GM12892 (cell line): ENCODE data around the gene LRP2.
"Not testable (repeated sequence)": the region's sequence is repeated elsewhere in the genome, so short reads cannot be mapped to it uniquely, and the experiment has no call there.

Experiments used
- DNase-seq: peaks from one replicate; pipeline ENCODE4 v3.0.0; 2011; ENCODE audit not compliant: insufficient read length
- FAIRE-seq: peaks from 2 replicates; lab custom pipeline; 2011; peaks lifted over from hg19 to GRCh38; lab: Jason Lieb, UNC
- POLR2A ChIP-seq: IDR thresholded peaks from 2 replicates; pipeline ENCODE4 v1.6.1; 2011; ENCODE audit warnings: low read depth, low read length, control low read depth
- POLR2AphosphoS5 ChIP-seq: IDR thresholded peaks from 2 replicates; pipeline ENCODE4 v1.6.1; 2011; ENCODE audit warnings: low read depth, low read length, control low read depth
- TAF1 ChIP-seq: IDR thresholded peaks from 2 replicates; pipeline ENCODE4 v1.6.1; 2011; ENCODE audit warnings: low read depth, mild to moderate bottlenecking, control low read depth, low read length, borderline replicate concordance

Gene LRP2

DNA sequence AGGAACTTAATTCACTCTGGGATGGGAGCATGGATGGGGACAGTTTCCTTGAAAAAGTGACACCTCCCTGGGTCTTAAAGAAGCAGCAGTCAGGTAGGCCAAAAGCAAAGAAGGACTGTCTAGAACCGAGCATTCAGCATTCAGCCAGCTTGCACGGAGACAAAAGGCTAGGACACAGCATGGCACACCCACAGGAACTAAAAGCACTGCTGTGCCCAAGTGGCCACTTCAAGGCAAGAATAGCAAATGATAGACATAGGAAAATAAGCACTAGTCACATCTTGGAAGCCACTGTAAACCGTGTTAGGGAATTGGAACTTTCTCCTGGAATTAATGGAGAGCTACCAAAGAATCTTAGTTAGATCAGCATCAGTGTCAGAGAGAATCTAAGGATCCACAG is 47.0 kb downstream of the LRP2 start:
- FAIRE-seq (no peak), DNase-seq (no peak)
- TF ChIP-seq POLR2AphosphoS5, result no peak
- no peak for TF ChIP-seq TAF1
- no peak for TF ChIP-seq POLR2A

GRCh38 chr2:169308349-169308748 is 54.0 kb downstream of the LRP2 start:
- not testable (repeated sequence) for FAIRE-seq, DNase-seq

DNA sequence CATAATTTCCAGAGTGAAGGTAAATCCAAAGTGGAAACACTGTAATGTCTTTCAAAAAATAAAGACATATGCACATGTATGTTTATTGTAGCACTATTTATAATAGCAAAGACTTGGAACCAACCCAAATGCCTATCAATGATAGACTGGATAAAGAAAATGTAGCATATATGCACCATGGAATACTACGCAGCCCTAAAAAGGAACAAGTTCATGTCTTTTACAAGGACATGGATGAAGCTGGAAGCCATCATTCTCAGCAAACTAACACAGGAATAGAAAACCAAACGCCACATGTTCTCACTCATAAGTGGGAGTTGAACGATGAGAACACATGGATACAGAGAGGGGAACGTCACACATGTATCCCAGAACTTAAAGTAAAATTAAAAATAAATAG is 57.6 kb downstream of the LRP2 start:
- FAIRE-seq, DNase-seq: not testable (repeated sequence)

- FAIRE-seq (no peak), DNase-seq (no peak)
- no peak for TF ChIP-seq TAF1
- TF ChIP-seq POLR2A, result no peak
- no peak for TF ChIP-seq POLR2AphosphoS5
These were observed 58.6 kb downstream of the LRP2 start for GRCh38 chr2:169303579-169304305.

DNA sequence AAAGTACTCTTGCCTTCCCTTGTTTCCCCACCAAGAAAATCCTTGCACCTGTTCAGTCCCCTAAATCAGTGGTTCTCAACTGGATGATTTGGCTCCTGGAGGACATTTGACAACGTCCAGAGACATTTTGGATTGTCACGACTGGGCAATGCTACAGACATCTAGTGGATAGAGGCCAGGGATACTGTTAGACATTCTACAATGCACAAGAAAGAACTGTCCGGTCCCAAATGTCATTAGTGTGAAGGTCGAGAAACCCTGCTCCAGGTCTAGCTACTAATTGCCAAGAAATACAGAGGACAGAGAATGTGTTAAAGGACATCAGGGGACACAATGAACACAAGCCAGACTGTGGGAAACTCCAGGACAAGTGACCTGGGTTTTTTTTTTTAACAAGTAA is 60.0 kb downstream of the LRP2 start:
- TF ChIP-seq TAF1 (no peak), POLR2A (no peak), POLR2AphosphoS5 (no peak)
- FAIRE-seq (no peak), DNase-seq (no peak)

- DNase-seq (no peak), FAIRE-seq (no peak)
- no peak for TF ChIP-seq POLR2A
- no peak for TF ChIP-seq TAF1
- no peak for TF ChIP-seq POLR2AphosphoS5
These were observed 60.6 kb downstream of the LRP2 start for GRCh38 chr2:169301596-169302335.

DNA sequence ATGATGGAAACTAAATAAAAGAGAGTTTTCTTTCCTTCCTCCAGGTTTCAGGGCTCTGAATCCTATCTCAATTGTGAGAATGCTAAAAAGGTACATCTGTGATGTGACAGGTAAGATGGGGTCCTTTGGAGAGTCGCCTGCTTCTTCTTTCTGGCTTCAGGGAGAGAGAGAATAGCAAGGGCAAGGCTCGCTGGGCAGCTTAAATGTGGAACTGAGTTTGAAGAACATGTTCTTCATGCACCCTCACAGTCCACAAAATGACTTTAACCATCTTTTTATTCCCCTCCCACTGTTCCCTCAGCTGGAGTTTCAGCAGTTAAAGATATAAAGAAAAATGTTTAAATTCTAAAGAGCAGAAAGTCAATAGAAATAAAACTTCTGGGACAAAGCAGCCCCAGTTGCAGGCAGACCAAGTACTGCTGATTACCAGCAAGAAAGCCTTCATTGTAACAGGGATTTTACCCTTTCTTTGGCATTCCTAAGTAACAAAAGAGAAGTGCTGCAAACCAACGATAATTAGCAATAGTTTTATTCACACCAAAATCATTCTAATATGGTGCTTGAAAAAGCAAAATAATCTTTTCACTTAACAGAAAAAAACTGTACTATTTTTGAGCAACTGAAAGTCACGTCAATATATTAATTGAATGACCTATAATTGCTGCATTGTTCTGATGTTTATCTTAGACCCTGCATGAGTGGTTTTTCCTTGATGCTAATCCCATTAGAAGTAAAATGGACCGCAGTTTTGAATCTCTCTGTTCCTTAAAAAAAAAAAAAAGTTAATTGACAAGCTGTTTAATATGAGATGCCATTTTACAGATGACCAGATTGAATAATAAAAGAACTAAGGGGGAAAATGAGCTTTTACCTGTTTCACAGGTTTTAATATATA is 61.5 kb downstream of the LRP2 start:
- TF ChIP-seq TAF1, result no peak
- TF ChIP-seq POLR2A, result no peak
- TF ChIP-seq POLR2AphosphoS5, result no peak
- FAIRE-seq (no peak), DNase-seq (no peak)

DNA sequence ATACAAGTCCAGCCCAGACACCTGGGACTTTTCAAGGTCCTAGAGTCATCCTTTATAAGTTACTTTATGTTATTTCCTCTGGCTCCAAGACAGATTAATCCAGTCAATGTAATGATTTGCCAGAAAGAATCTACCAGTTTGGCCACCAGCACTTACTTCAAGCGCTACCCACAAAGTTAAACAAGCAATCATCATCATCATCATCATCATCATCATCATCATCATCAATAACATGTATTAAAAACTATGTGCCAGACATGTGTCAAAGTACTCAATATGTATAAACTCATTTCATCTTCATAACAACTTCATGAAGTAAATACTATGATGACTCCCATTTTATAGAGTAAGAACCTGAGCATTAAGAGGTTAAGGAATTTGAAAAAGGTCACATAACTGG is 64.3 kb downstream of the LRP2 start:
- no peak for FAIRE-seq
- TF ChIP-seq POLR2AphosphoS5 (no peak), POLR2A (no peak), TAF1 (no peak)
- no peak for DNase-seq

- TF ChIP-seq POLR2A, result no peak
- no peak for TF ChIP-seq TAF1
- no peak for TF ChIP-seq POLR2AphosphoS5
- DNase-seq, result no peak
- FAIRE-seq, result no peak
These were observed 68.2 kb downstream of the LRP2 start for GRCh38 chr2:169294001-169294675.

- TF ChIP-seq POLR2AphosphoS5, result no peak
- no peak for TF ChIP-seq POLR2A
- TF ChIP-seq TAF1, result no peak
- no peak for DNase-seq
- no peak for FAIRE-seq
These were observed 70.8 kb downstream of the LRP2 start for GRCh38 chr2:169291517-169291916.

GRCh38 chr2:169290433-169290832 is 71.9 kb downstream of the LRP2 start:
- no peak for FAIRE-seq
- TF ChIP-seq POLR2AphosphoS5 (no peak), POLR2A (no peak), TAF1 (no peak)
- DNase-seq, result no peak
